HUDEP-2 (cell line): ENCODE measurements around the gene ZNF32.

ENCODE experiments used
- DNase-seq, 76 experiments: peaks; one replicate each; lab custom pipeline; 2025; ENCODE audit not compliant: unreplicated experiment in 76 of 76; lab: John Stamatoyannopoulos, UW

The ZNF32 gene

DNA sequence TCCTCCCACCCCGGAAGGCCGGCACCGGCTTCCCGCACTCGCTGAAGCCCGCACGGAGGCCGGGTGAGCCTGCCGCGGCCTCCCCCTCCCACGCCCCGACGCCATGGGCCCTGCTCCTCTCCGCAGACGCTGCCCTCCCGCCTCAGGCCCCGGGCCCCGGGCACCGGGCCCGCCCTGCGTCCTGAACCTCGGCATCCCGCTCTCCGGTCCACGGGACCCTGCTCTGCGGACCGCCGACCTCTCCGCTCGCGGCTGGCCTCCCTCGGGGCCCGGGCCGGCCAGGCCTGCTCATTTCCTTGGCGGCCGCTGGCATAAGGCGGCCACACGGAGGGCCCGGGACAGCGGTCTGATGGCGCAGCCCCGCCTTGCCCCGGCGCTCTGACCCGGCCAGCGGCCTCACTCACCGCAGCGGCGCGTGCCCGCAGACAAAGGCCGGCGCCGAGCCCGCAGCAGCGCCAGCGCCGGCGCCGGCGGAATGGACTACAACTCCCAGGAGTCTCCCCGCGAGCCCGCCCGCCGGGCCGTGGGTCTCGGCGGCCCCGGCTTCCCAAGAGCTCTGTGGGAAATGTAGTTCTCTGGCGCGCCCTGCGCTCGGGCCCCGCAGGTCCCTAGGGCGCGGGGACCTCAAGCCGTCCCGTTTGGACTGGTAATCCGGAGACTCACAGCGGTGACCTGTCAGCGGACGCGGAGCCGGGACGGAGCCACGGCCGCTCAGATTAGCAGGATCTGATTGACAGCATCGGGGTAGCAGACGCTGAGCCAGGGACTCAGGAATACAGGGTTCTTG lies at the start of gene ZNF32:
Gene ZNF32 (minus strand): TSS at position 484 of the 787 bp plus-strand sequence. CDS start 2,748 bp downstream, outside the sequence.
- peak in 57 of 76 experiments; percentile 3 to 71 (median 43) for DNase-seq

DNA sequence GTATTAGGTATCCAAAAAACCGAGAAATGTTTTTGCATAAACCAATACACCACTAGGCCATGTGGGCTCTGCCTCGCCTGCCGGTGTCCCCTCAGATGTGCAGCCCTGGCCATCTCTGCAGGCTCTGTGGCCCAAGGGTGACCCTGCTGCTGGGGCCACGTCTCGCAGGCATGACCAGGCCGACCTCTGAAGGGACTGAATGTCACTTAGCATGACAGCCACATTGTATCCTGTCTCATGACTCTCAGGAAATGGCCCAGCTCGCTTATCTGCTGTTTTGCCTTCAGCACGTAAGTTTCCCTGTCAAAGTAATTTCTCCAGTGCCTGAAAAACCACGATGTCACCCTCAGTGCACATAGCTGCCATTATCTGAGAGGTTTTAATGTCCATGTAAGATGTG lies 49.5 kb upstream of the ZNF32 start:
- no peak for DNase-seq

DNA sequence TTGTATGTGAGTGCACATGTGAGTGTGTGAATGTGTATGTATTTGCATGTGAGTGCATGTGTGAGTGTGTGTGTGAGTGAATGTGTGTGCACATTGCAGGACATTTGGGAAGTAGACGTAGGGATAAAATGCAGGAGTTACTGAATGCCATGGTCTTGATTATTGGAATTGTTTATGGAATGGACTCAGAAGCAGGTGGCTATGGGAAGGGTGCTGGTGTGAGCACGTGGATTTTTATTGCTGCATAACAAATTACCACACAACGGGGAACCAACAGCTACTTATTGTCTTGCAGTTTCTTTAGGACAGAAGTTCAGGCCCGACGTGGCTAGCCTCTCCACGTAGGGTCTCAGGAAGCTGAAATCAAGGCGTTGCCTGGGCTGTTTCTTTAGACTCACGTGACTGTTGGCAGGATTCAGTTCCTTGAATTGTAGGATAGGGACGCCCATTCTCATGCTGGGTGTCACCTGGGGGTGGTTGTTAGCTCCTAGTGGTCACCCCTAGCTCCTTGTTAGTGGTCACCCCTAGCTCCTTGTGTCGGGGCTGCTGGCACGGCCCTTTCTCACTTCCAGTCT lies 48.3 kb upstream of the ZNF32 start:
- no peak for DNase-seq

DNA sequence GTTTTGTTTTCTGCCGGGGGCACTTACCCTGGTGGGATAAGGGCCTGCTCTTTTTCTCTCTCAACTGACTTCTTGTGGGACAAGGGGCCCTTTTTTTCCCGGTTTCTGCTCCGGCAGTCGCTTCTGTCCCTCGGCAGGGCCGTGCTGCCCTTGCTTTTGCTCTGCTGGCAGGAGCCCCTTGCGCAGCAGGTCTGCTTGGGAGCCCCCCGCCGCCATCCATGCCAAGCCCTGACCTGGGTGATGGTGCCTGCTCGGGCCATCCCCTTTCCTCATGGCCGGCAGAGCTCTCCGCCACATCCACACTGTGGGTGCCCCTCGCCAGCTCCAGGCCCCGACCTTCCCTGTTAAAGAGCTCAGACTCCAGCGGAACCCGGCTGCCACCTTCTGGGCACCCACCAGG lies 47.0 kb upstream of the ZNF32 start:
- no peak for DNase-seq

GRCh38 chr10:43695321-43695720 lies 46.6 kb upstream of the ZNF32 start:
- DNase-seq = no peak

GRCh38 chr10:43694526-43694925 lies 45.8 kb upstream of the ZNF32 start:
- no peak for DNase-seq

DNA sequence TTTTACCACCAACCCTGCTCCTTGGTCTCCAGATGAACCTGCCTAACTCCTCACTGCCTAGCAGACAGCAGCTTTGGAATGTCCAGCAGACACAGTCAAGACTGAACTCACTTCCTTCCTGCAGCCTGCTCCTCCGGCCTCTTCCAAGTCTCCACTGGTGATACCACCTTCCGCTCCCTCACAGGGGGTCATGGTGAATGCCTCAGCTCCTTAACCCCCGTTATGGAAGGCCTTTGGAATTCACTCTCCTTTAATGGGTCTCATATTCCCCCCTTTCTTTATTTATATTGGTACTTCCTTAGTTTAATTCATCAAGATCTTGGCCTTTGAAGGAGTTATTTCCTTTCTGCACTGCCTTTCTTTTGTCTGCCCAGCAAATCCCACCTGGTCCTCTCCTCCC lies 44.9 kb upstream of the ZNF32 start:
- no peak for DNase-seq

- DNase-seq = no peak
Measured at GRCh38 chr10:43692051-43692825, 43.6 kb upstream of the ZNF32 start.

DNA sequence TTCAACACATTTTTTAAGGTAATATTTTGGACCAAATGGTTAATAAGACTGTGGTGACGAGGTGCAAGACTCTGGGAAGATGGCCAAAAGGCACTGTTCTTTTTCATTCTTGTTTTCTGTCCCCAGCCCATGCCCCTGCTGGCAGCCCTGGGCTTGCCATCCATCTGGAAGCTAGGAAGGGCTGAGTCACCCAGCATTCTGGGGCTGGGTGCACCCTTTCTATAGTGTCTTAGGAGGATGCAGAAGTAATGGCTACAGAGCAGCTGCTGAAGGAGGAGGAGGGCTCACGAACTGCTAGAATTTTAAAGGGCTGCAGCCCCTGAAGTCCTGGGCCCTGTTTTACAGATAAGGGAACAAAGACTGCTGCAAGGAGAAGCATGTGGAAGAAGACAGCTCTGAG lies 42.8 kb upstream of the ZNF32 start:
- DNase-seq = no peak

- peak in 71 of 76 experiments; percentile 9 to 85 (median 53) for DNase-seq
Measured at GRCh38 chr10:43689955-43690771, 41.5 kb upstream of the ZNF32 start.

DNA sequence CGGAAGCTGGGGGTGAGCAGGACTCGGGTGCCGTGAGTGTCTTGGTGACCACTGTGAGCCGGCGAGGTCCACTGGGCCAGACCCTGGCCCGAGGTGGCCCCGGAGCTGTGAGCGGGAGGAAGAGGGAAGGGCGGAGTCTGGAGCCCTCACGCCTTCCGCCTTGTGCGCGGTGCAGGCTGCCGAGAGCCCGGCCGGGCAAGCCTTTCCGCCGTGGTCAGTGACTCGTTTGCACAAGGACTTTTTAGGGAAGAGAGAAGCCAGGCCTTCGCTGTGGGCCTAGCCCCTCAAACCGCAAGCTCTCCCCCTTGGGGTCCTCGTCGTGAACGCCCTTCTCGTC lies 40.9 kb upstream of the ZNF32 start:
- peak in 15 of 76 experiments; percentile 1 to 51 (median 28) for DNase-seq

DNA sequence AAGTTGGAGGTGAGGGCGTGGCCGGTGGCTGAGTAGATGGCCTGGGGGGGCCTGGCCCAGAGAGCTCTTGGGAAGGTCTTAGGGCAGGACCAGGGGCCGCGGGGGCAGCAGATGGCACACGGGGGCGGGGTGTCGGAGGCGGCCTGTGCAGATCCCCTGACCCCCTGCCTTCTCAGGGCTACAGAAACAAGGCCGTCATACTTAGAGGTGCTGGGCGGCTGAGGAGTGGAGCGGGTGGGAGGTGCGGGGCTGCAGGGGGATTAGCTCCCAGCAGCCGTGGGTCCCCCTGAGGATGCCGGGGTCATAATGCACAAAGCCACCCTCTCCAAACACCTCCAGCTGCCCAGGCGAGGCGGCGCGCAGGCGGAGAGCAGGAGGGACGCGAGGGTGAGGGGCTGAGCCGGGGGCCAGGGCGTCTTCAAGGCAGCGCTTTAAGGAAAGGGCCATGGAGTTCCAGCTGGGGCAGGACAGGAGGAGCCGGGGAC lies 40.4 kb upstream of the ZNF32 start:
- no peak for DNase-seq

- DNase-seq = no peak
Measured at GRCh38 chr10:43688348-43688892, 39.7 kb upstream of the ZNF32 start.

GRCh38 chr10:43687373-43687772 lies 38.7 kb upstream of the ZNF32 start:
- no peak for DNase-seq

DNA sequence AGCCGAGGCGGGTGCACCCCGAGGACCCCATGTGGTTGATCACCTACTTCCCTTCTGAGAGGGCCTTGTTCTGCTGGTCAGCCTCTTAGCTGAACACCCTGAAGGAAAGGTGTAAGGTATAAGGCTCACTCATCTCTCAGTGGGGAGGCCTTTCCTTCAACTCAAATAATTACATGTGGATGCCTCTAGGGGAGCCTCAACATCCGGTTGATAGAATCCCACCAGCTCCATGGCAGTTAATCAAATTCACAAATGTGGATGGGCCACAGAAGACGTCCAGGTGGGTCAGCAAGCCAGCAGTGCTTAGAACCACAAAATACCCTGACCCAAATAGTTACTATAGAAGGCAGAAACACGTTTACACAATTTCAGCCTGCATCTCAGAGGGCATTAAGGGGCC lies 37.7 kb upstream of the ZNF32 start:
- no peak for DNase-seq

GRCh38 chr10:43685744-43686143 lies 37.1 kb upstream of the ZNF32 start:
- DNase-seq = no peak

DNA sequence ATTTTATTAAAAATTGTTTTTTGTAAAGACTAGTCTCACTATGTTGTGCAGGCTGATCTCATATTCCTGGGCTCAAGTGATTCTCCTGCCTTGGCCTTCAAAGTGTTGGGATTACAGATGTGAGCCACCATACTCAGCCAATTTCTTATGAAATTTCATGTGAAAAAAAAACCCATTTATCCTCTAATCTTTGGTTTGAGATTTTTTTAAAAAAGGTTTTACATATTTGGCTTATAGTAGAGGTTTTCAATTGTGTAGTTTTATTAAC lies 35.5 kb upstream of the ZNF32 start:
- DNase-seq = no peak

- peak in 1 of 76 experiments; percentile 6 for DNase-seq
Measured at GRCh38 chr10:43683451-43684291, 35.0 kb upstream of the ZNF32 start.

DNA sequence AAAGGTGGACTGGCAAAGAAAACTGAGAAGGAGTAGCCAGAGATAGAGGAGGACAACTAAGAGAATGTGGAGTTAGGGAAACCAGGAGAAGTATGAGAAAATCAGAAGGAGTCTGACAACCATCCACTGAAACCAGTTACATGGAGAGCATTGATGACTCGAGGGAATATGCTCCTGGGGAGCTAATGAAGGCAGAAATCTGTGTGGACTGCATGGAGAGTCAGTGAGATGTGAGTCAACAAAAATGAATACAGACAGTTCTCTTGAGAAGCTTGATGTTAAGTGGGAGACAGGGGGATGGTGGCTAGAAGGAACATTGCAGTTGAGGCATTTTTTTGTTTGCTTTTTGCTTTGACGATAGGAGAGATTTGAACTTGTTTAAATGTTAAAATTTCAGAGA lies 34.3 kb upstream of the ZNF32 start:
- no peak for DNase-seq

GRCh38 chr10:43681721-43682120 lies 33.0 kb upstream of the ZNF32 start:
- DNase-seq = no peak
